ENCODE data around the gene AGPAT4.

The AGPAT4 gene

GRCh38 chr6:161169035-161169434 is 104.8 kb downstream of the AGPAT4 start:
- in situ Hi-C loops (cut with MboI; ENCODE audit: low sequenced_read_pairs) = no loop called here

- in situ Hi-C loops (cut with MboI; ENCODE audit: low sequenced_read_pairs) = no loop called here
These were observed 105.5 kb downstream of the AGPAT4 start for GRCh38 chr6:161168281-161168891.

- in situ Hi-C loops (cut with MboI; ENCODE audit: low sequenced_read_pairs) = no loop called here
These were observed 107.2 kb downstream of the AGPAT4 start for GRCh38 chr6:161166677-161167076.

- in situ Hi-C loops (cut with MboI; ENCODE audit: low sequenced_read_pairs) = no loop called here
These were observed 107.7 kb downstream of the AGPAT4 start for GRCh38 chr6:161166176-161166575.

GRCh38 chr6:161164182-161164625 is 109.7 kb downstream of the AGPAT4 start:
- in situ Hi-C loops (cut with MboI; ENCODE audit: low sequenced_read_pairs) = no loop called here

- in situ Hi-C loops (cut with MboI; ENCODE audit: low sequenced_read_pairs) = no loop called here
These were observed 110.2 kb downstream of the AGPAT4 start for GRCh38 chr6:161163466-161164181.

GRCh38 chr6:161162722-161163121 is 111.1 kb downstream of the AGPAT4 start:
- in situ Hi-C loops (cut with MboI; ENCODE audit: low sequenced_read_pairs) = no loop called here

- in situ Hi-C loops (cut with MboI; ENCODE audit: low sequenced_read_pairs) = no loop called here
These were observed 111.8 kb downstream of the AGPAT4 start for GRCh38 chr6:161161889-161162624.

- in situ Hi-C loops (cut with MboI; ENCODE audit: low sequenced_read_pairs) = no loop called here
These were observed 112.7 kb downstream of the AGPAT4 start for GRCh38 chr6:161161121-161161520.

GRCh38 chr6:161154796-161155335 is 119.0 kb downstream of the AGPAT4 start:
- in situ Hi-C loops (cut with MboI; ENCODE audit: low sequenced_read_pairs) = no loop called here

GRCh38 chr6:161153725-161154124 is 120.1 kb downstream of the AGPAT4 start:
- in situ Hi-C loops (cut with MboI; ENCODE audit: low sequenced_read_pairs) = no loop called here

- in situ Hi-C loops (cut with MboI; ENCODE audit: low sequenced_read_pairs) = no loop called here
These were observed 120.8 kb downstream of the AGPAT4 start for GRCh38 chr6:161152907-161153662.

GRCh38 chr6:161152527-161152862 is 121.4 kb downstream of the AGPAT4 start:
- in situ Hi-C loops (cut with MboI; ENCODE audit: low sequenced_read_pairs) = no loop called here

GRCh38 chr6:161151660-161152526 is 122.0 kb downstream of the AGPAT4 start:
- in situ Hi-C loops (cut with MboI; ENCODE audit: low sequenced_read_pairs) = no loop called here

GRCh38 chr6:161151059-161151645 is 122.7 kb downstream of the AGPAT4 start:
- in situ Hi-C loops (cut with MboI; ENCODE audit: low sequenced_read_pairs) = no loop called here

GRCh38 chr6:161150566-161150965 is 123.3 kb downstream of the AGPAT4 start:
- in situ Hi-C loops (cut with MboI; ENCODE audit: low sequenced_read_pairs) = no loop called here

- in situ Hi-C loops (cut with MboI; ENCODE audit: low sequenced_read_pairs) = no loop called here
These were observed 123.7 kb downstream of the AGPAT4 start for GRCh38 chr6:161150136-161150535.

GRCh38 chr6:161143663-161144430 is 130.0 kb downstream of the AGPAT4 start:
- in situ Hi-C loops (cut with MboI; ENCODE audit: low sequenced_read_pairs) = no loop called here

GRCh38 chr6:161142957-161143296 is 130.9 kb downstream of the AGPAT4 start:
- in situ Hi-C loops (cut with MboI; ENCODE audit: low sequenced_read_pairs) = no loop called here
